OCI-M1 (cell line): ENCODE results near the gene MKLN1.
A peak's percentile ranks its signal among the peaks of the same experiment; 100 is the strongest.
"Not testable (repeated sequence)": the region's sequence is repeated elsewhere in the genome, so short reads cannot be mapped to it uniquely, and the experiment has no call there.

ENCODE experiments used
- DNase-seq: peaks from one replicate; lab custom pipeline; 2025; lab: John Stamatoyannopoulos, UW

Gene MKLN1

DNA sequence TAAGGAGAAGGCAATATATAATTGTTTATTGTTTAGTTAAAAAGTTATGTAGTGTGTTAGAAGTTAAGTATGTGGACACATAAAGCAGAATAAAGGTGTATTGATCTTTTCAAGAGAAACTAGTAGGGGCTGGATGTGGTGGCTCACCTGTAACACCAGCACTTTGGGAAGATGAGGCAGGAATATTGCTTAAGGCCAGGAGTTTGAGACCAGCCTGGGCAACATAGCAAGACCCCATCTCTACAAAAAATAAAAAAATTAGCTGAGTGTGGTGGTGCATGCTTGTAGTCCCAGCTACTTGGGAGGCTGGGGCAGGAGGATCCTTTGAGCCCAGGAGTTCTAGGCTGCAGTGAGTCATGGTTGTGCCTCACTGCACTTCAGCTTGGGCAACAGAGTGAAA lies 135.0 kb downstream of the MKLN1 start:
- DNase-seq = not testable (repeated sequence)

DNA sequence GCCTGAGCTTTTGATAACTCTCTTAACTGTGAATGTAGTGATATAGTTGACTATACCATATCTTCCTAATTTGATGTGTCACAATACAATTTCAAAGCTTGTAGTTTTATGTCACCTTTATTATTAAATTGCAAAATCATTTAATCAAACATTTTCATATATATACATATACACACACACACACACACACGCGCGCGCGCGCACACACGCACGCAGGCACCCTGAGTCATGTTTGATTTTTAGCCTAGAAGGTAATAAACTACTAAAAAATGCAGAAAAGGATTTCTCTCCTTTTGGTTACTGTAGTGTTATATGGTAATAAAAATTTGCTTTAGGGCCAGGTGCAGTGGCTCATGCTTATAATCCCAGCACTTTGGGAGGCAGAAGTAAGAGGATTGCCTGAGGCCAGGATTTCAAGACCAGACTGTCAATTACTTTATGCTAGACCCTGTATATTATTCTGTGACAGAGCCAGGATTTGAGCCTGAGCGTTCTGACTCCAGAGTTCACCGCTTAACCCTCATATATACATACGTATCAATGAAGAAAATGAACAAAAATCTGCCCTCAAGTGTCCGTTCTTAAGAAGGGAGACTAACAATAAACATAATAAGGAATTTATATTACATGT lies 139.2 kb downstream of the MKLN1 start:
- DNase-seq = no peak

- no peak for DNase-seq
Measured at GRCh38 chr7:131467788-131468187, 140.1 kb downstream of the MKLN1 start.

DNA sequence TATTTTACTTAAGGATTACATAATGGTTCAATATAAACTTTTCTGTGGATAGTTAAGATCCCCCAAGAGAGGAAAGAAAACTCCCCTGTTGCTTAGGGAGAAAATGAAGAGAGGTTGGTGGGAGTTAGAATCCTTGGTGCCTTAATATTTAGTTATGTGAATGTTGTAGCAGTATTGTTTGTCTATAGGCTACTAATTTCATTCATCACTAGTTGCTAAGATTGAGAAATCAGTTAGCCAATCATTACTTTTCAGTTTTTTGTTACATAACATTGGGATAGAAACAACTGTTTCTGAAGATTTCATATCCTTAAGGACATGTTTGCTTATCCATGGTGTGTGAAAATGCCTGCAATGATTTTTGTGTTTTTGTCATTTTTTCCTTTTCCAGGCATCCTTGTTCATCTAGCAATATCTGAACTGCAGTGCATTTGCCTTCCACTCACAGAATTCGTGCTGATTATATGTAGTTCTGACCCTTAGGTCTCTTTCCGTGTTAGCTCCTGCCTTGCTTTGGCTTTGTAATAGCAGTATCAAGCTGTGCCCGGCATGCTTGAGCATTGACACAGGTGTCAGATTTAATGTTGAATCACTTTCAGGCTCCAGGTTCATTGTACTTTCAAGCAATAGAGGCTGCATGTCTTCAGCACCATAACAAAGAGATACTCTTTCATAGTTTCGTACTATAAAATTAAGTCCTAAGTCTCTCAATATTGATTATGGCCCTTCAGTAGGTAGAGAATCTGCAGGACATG lies 143.8 kb downstream of the MKLN1 start:
- DNase-seq = no peak

DNA sequence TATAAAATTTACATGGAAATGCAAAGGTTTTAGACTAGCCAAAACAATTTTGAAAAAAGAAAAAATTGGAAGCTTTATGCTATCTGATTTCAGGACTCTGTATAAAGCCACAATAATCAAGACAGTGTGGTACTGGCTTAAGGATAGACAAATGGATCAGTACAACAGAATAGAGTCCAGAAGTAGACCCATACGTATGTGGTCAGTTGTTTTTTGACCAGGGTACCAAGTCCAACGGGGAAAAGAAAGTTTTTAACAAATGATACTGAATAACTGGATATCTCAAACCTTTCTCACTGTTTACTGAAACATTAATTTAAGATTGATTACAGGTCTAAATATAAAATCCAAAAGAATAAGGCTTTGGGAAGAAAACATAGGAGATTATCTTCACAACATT lies 149.1 kb downstream of the MKLN1 start:
- DNase-seq = no peak

DNA sequence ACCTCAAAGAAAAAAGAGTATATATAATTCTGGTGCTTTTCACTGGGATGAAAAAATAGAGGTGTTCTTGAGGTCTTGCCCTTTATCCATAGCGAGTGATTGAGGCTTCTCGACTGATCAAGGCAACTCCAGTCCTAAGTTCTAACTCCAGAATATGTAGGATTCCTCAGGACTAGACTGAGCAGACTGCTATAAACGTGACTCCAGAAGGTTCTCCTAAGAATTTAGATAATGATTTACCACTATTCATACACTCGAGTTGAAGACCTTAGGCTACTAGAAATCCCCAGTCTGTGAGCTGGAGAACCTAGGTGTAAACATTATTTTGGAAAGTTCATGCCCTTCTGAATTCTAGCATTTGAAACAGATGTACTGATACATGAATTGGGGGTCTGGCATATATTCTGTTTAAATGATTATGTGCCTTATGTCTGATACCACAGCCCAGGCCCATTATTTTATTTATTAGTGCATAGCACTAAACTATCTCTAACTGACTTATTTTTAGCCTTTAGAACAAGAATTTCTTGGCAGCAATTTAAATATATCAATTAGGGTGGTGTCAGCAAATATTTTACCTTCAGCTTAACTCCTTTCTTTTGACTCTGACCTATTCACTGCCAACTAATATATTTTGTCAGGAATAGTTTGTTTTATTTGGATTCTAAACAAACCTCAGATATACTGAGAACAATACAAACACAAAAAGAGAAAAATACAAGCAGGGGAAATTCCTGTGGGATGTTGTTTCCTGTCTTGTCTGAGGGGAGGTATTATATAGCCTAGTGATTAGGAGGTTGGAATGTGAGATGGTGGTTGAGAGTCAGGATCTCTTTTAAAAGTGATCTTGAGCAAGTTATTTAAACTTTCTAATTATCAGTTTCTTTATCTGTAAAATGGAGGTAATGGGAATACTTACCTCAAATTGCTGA lies 153.0 kb downstream of the MKLN1 start:
- DNase-seq = no peak

DNA sequence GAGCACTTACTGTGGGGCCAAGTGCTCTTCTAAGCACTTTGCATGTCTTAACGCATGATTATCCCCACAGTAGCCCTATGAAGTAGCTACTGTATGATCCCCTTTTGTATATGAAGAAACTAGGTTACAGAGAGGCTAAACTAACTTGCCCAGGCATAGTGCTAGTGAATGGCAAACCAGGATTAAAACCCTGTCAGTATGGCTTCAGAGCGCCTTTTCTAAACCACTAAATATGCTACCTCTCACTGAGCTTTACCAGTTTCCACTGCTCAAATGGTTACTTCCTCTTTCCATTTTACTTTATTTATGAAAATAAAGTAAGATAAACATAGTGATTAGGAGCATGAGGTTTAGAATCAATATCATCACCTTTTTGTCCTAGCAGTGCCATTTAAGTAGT lies 155.1 kb downstream of the MKLN1 start:
- DNase-seq = peak; percentile 1

GRCh38 chr7:131483586-131483985 lies 155.9 kb downstream of the MKLN1 start:
- no peak for DNase-seq

DNA sequence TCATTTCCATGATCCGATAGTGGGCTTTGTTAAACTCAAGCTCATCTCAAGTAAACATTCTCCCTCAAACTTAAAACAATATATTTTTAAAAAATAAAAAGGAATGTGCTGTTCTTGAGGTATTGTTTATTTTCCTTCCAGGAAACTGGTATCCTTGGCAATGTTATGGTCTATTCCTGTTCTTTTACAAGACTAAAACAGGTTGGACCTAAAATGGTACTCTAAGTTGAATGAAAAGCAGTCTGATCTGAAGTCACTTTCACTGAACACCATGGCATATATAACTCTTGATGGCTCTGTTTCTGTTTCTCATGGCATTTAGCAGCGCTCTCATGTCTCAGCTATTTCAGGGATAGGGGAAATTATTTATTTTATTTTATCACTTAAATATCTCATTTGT lies 158.7 kb downstream of the MKLN1 start:
- no peak for DNase-seq

GRCh38 chr7:131487217-131487616 lies 159.5 kb downstream of the MKLN1 start:
- no peak for DNase-seq

- no peak for DNase-seq
Measured at GRCh38 chr7:131488361-131488760, 160.7 kb downstream of the MKLN1 start.

DNA sequence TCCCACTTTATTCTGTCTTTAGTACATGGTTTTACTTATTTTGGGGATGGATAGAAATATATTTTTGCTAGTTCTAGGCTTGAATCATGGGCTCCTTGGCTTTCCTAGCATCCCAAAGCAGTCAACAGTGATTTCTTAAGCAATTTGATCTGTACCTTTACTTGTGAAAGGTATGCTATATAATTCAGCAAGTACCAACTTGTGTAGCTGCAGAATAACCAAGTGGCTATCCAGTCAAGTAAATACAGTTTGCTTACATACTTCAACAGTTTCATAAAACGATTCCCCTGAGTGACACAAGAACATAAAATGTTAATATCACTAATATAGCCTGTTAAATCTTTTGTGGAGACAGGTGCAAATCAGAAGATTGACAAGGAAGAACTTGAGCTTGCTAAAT lies 161.5 kb downstream of the MKLN1 start:
- no peak for DNase-seq

DNA sequence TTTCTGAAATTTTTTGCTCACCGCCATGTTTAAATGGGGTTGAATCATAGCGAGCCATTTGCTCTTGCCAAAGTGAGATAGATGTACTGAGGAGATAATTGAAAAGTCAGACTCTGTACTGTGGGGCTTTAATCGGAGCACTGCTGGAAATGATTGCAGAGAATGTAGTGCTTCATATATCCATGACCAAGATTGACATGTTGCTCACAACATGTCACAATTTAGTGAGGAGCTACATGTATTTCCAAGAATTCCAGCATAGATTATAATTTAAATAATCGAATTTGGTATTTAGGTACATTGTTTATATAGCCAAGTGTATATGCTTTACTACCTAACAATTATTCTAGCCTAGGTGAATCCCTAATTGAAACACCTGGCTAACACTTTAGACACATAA lies 162.2 kb downstream of the MKLN1 start:
- DNase-seq = no peak

DNA sequence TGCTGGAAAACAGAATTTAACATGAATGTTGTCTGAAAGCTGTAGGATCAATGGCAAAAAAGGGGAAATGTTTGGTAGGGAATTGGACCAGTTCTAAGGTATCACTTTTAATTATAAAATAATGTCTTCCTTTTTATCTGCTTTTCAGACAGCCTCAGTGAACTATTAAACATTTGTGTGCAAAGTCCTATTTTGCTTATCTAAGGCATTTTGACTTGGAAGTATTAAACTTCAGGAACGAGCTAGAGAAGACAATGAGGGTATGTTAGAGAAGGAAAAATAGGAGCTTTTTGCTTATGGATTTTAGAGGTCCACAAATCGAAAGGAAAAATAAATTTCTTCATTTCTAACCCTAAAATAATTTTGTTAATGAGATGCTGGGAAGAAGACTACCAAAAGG lies 165.4 kb downstream of the MKLN1 start:
- DNase-seq = no peak

DNA sequence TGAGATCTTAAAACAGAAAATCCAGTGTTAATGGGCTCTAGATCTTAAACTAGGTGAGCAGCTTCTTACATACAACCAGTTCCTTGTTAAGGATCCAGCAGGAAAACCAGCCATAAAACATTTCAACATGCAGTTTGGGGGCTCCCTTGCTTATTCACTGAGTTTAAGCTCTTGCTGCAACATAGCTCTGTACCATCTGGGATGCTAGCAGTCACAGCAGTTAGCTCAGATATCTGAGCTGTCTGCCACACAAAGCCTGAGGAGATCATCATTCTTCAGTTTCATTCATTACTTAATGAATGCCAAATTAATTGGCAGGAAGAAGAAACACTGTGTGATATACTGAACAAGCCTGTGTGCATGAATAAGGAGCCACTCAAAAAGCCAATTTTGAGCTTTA lies 165.9 kb downstream of the MKLN1 start:
- no peak for DNase-seq

DNA sequence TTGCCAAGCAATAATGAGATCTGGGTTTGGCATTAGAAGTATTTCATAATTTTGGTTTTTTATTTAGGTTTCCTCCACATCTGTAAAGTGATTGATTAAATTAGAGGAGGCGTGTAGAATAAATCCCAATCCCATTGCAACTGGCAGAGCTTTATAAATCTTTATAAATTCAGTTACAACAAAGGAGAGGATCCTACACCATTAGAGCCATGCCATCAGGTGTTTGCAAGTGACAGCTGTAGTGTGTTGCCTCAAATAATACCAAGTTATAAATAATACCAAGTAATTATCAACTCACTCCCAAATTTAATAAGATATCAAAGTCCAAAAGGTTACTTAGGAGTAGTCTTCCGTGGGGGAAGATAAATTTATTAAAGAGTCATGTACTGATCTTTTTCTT lies 166.5 kb downstream of the MKLN1 start:
- DNase-seq = no peak

GRCh38 chr7:131495669-131496498 lies 168.2 kb downstream of the MKLN1 start:
- no peak for DNase-seq

DNA sequence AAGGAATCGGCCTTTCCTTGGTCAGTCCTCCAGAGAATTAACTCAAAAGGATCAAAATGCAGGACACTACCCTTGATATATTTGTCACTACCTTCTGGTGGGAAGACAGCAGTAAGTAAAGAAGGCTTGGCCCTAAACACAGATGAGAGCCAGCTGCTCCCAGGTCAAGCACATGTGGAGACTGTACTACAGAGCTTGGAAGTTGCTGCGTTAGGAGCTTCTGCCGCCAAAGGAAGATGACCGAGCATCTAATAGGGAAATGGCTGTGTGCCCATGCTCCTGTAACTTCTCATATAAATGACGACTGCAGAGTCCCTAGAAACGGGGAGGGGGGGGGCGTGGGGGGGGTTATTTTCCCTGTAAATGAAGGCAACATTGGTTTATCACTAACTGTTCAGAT lies 169.8 kb downstream of the MKLN1 start:
- no peak for DNase-seq

DNA sequence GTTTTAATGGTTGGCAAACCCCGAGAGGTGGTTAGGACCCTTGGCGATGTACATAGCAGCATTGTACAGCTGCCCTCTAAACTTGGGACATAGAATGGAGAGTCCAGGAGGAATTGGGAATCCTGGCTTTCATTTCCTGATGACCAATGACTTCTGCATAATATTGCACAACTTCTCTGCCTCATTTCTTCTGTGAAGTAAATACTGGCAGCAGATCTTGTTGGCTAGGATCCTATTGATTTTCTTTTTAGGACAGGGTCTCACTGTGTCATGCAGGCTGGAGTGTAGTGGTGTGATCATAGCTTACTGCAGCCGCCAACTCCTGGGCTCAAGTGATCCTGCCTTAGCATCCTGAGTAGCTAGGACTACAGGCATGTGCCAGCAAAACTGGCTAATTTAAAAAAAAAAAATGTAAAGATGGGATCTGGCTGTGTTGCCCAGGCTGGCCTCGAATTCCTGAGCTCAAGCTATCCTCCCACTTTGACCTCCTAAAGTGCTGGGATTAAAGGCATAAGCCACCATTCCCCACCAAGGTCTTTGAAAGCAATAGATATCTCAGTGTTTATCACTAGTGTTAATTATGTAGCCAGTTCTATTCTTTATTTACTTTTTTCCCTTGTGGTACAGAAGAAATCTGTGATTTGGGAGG lies 170.7 kb downstream of the MKLN1 start:
- no peak for DNase-seq

- no peak for DNase-seq
Measured at GRCh38 chr7:131499801-131500200, 172.1 kb downstream of the MKLN1 start.

- DNase-seq = no peak
Measured at GRCh38 chr7:131500357-131500756, 172.7 kb downstream of the MKLN1 start.
